Activated T-cell treated with anti-CD3 and anti-CD28 coated beads, Interleukin-2, amount 50 U/mL, for 4 hours (primary cell): ENCODE results near the gene INCA1. TPM values are rescaled to one million over a fixed set of nuclear protein-coding genes. Genes with fewer than 3 reads are reported as not detected.

Source experiments
- ATAC-seq, 2 donors: fragments of 200-7000 bp; cut with Tn5 transposase; one replicate each; pipeline ENCODE4 v1.10.0; 2021
- DNase-seq: peaks from one replicate; pipeline ENCODE4 v3.0.0-alpha.2; 2020
- H3K27me3 Mint-ChIP-seq: one replicate; pipeline ENCODE4 v1.8.0; 2021; ENCODE audit warnings: low read depth, mixed read lengths
- H3K36me3 Mint-ChIP-seq: one replicate; pipeline ENCODE4 v1.8.0; 2022; ENCODE audit warnings: mixed read lengths; ENCODE audit not compliant: insufficient read depth
- H3K4me1 Mint-ChIP-seq: one replicate; pipeline ENCODE4 v1.8.0; 2021; ENCODE audit warnings: low read depth, mixed read lengths
- H3K4me3 Mint-ChIP-seq: one replicate; pipeline ENCODE4 v1.8.0; 2021; ENCODE audit warnings: mild to moderate bottlenecking, moderate library complexity, mixed read lengths
- H3K9me3 Mint-ChIP-seq: one replicate; pipeline ENCODE4 v1.8.0; 2021; ENCODE audit warnings: mixed read lengths
- total RNA-seq, 3 donors: library from RNA; stranded (reverse); gene quantifications; one replicate each; pipeline ENCODE4 v1.2.1, GENCODE V29; 2021

Gene INCA1
- total RNA-seq, 3 donors from 2014 or later: 0.16 to 0.30 TPM; not detected in 1

- Mint-ChIP-seq H3K27me3 (no peaks in the 10 kb centered on the region), H3K4me1 (no peaks in the 10 kb centered on the region)
These were observed 27.3 kb upstream of the INCA1 start for GRCh38 chr17:5024604-5025003.

DNA sequence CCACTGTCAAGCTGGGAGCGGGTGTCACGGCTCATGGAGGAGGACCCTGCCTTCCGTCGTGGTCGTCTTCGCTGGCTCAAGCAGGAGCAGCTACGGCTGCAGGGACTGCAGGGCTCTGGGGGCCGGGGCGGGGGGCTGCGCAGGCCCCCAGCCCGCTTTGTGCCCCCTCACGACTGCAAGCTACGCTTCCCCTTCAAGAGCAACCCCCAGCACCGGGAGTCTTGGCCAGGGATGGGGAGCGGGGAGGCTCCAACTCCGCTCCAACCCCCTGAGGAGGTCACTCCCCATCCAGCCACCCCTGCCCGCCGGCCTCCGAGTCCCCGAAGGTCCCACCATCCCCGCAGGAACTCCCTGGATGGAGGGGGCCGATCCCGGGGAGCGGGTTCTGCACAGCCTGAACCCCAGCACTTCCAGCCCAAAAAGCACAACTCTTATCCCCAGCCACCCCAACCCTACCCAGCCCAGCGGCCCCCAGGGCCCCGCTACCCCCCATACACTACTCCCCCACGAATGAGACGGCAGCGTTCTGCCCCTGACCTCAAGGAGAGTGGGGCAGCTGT, 26.3 kb upstream of the INCA1 start:
- no peak for ATAC-seq
- Mint-ChIP-seq H3K27me3 (no peaks in the 10 kb centered on the region), H3K36me3 (peaks cover 10% of the 10 kb centered on the region), H3K4me3 (no peak overlapping the region), H3K4me1 (peaks cover 4% of the 10 kb centered on the region), H3K9me3 (no peaks in the 10 kb centered on the region)
- DNase-seq: no peak

More at GRCh38 chr17:5024604-5025003, 27.3 kb upstream of the INCA1 start:
- Mint-ChIP-seq H3K36me3 (peaks cover 10% of the 10 kb centered on the region), H3K9me3 (no peaks in the 10 kb centered on the region), H3K4me3 (no peak overlapping the region)
- DNase-seq (no peak), ATAC-seq (no peak)

DNA sequence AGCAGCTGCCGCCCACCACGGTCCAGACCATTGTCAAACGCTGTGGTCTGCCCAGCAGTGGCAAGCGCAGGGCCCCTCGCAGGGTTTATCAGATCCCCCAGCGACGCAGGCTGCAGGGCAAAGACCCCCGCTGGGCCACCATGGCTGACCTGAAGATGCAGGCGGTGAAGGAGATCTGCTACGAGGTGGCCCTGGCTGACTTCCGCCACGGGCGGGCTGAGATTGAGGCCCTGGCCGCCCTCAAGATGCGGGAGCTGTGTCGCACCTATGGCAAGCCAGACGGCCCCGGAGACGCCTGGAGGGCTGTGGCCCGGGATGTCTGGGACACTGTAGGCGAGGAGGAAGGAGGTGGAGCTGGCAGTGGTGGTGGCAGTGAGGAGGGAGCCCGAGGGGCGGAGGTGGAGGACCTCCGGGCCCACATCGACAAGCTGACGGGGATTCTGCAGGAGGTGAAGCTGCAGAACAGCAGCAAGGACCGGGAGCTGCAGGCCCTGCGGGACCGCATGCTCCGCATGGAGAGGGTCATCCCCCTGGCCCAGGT, 24.9 kb upstream of the INCA1 start:
- peaks cover 4% of the 10 kb centered on the region for H3K4me1 Mint-ChIP-seq

DNA sequence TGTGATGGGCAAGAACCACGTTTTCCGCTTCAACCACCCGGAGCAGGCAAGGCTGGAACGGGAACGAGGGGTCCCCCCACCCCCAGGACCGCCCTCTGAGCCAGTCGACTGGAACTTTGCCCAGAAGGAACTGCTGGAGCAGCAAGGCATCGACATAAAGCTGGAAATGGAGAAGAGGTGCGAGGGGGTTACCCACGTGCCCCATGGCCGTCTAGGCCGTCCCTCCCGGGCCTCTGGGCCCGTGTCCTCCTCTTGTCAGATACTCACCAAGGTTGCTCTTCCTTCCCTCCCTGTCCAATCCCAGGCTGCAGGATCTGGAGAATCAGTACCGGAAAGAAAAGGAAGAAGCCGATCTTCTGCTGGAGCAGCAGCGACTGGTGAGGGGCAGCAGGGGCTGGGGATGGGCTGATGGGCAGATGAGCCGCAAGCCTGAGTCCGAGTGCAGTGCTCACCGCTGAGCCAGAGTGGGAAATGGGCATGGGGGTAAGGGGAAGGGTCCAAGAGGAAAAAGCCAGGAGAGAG, 23.2 kb upstream of the INCA1 start:
- Mint-ChIP-seq H3K36me3 (peaks cover 10% of the 10 kb centered on the region), H3K9me3 (no peaks in the 10 kb centered on the region), H3K27me3 (no peaks in the 10 kb centered on the region), H3K4me3 (no peak overlapping the region), H3K4me1 (peaks cover 6% of the 10 kb centered on the region)
- ATAC-seq (no peak), DNase-seq (no peak)

More for the DNA sequence above, 24.9 kb upstream of the INCA1 start:
- H3K36me3 Mint-ChIP-seq: peaks cover 10% of the 10 kb centered on the region
- DNase-seq (no peak), ATAC-seq (no peak)
- no peaks in the 10 kb centered on the region for H3K9me3 Mint-ChIP-seq
- no peak overlapping the region for H3K4me3 Mint-ChIP-seq
- H3K27me3 Mint-ChIP-seq: no peaks in the 10 kb centered on the region

GRCh38 chr17:5019475-5019956, 22.2 kb upstream of the INCA1 start:
- H3K36me3 Mint-ChIP-seq: peaks cover 10% of the 10 kb centered on the region
- ATAC-seq (peak; percentile 94 to 96), DNase-seq (peak; percentile 32)
- H3K4me1 Mint-ChIP-seq: peaks cover 6% of the 10 kb centered on the region
- H3K9me3 Mint-ChIP-seq: no peaks in the 10 kb centered on the region
- no peak overlapping the region for H3K4me3 Mint-ChIP-seq
- H3K27me3 Mint-ChIP-seq: no peaks in the 10 kb centered on the region

DNA sequence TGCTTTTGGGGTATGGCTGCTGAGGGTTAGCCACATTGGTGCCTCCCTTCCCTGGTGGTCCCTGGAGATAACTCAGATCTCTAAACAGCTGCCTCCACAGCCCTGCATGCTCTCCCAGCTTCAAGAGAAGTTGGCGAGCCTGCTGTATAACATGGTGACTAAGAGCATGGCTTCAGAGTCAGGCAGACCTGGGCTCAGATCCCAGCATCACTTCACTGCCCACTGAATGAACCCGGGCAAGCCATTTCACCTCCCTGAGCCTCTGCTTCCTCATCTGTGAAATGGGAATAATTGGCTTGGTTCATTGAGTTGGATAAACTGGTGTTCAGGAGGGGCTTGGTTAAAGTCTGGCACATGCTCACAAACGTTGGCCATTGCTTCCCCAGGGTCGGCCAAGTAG, 17.0 kb upstream of the INCA1 start:
- H3K4me1 Mint-ChIP-seq: peaks cover 9% of the 10 kb centered on the region
- peaks cover 10% of the 10 kb centered on the region for H3K36me3 Mint-ChIP-seq
- ATAC-seq (no peak), DNase-seq (no peak)
- H3K27me3 Mint-ChIP-seq: no peaks in the 10 kb centered on the region
- H3K9me3 Mint-ChIP-seq: no peaks in the 10 kb centered on the region
- no peak overlapping the region for H3K4me3 Mint-ChIP-seq

- no peak for DNase-seq
- peaks cover 29% of the 10 kb centered on the region for H3K36me3 Mint-ChIP-seq
- ATAC-seq: peak in 1 of 2 donors; percentile 67
- peak overlapping the region; percentile 26 for H3K4me3 Mint-ChIP-seq
- no peaks in the 10 kb centered on the region for H3K27me3 Mint-ChIP-seq
- peaks cover 5% of the 10 kb centered on the region for H3K4me1 Mint-ChIP-seq
- no peaks in the 10 kb centered on the region for H3K9me3 Mint-ChIP-seq
These were observed 14.6 kb upstream of the INCA1 start for GRCh38 chr17:5011928-5012327.

GRCh38 chr17:5003214-5003867, 6.0 kb upstream of the INCA1 start:
- DNase-seq (no peak), ATAC-seq (no peak)
- no peaks in the 10 kb centered on the region for H3K9me3 Mint-ChIP-seq
- H3K36me3 Mint-ChIP-seq: peaks cover 47% of the 10 kb centered on the region
- H3K27me3 Mint-ChIP-seq: no peaks in the 10 kb centered on the region
- no peak overlapping the region for H3K4me3 Mint-ChIP-seq
- H3K4me1 Mint-ChIP-seq: peaks cover 16% of the 10 kb centered on the region

DNA sequence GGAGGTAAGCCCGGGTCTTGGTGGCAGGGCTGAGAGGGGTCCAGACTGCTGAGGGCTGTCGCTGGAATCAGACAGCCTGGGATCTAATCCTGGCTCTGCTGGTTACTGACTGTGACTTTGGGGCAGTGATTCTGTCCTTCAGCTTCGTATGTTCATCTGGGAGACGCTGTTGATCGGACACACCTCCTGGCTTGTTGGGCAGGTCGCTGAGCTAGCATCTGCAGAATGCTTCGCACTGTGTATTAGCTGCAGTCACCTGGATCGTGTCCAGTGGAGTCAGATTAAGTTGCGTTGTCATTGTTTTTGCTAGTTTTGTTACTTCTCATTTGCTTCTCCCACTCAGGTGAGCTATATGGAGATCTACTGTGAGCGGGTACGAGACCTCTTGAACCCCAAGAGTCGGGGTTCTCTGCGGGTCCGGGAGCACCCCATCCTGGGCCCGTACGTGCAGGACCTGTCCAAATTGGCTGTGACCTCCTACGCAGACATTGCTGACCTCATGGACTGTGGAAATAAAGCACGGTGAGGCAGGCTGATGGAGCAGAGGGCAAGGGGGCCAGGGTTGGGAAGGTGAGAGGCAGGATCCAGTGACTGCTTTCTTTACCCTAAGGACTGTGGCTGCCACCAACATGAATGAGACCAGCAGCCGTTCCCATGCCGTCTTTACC, 4.9 kb upstream of the INCA1 start:
- DNase-seq: no peak
- H3K9me3 Mint-ChIP-seq: no peaks in the 10 kb centered on the region
- H3K27me3 Mint-ChIP-seq: no peaks in the 10 kb centered on the region
- H3K36me3 Mint-ChIP-seq: peaks cover 36% of the 10 kb centered on the region
- H3K4me1 Mint-ChIP-seq: peaks cover 16% of the 10 kb centered on the region
- H3K4me3 Mint-ChIP-seq: no peak overlapping the region
- no peak for ATAC-seq

DNA sequence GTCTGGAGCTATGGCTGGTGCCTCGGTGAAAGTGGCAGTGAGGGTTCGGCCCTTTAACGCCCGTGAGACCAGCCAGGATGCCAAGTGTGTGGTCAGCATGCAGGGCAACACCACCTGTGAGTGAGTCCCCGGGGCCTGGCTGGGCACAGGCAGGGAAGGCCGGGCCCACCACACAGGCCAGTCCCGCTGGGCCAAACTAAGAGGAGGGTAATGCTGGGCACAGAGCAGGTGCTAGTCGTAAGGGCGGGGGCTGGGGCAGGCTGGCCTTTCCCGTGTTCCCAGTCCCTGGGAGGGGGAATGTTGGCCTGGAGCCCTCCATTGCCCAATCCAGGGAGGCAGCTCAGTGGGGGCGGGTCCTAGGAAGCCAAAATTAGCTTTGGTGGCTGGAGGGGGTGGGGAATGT, 2.9 kb upstream of the INCA1 start:
- no peaks in the 10 kb centered on the region for H3K9me3 Mint-ChIP-seq

DNA sequence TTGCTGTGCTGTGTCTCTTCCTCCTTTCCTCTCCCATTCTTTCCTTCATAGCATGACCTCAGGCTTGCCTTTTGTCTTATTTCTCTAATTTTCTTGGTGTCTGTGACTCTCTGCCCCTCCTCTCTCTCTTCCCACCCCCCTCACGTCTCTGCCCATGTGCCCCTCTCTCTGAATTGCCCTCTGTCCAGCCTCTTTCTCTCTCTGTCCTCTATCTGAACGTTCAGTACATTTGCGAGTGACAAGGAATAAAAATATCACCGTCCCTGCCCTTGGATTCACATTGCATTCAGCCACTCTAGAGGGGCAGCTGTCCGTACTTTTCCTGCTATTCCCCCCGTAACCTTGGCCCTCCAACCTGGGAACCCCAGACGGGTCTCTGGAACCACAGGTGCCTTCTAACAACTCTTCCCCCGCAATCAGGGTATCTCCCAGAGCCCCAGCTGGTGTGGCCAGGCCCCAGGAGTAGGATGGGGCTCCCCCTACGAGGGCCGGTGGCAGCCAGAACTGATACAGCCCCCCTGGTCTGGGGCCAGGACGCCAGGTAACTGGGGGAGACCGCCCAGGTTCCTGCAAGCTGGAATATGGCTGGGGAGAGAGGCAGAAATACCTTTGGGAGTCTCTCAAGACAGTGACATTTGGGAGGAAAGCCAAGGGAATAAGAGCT, 2.2 kb upstream of the INCA1 start:
- H3K36me3 Mint-ChIP-seq: peaks cover 18% of the 10 kb centered on the region
- peaks cover 25% of the 10 kb centered on the region for H3K4me1 Mint-ChIP-seq
- H3K9me3 Mint-ChIP-seq: no peaks in the 10 kb centered on the region
- peak overlapping the region; percentile 84 for H3K4me3 Mint-ChIP-seq
- H3K27me3 Mint-ChIP-seq: no peaks in the 10 kb centered on the region
- ATAC-seq (no peak), DNase-seq (no peak)

More for the DNA sequence above, 2.9 kb upstream of the INCA1 start:
- Mint-ChIP-seq H3K4me3 (no peak overlapping the region), H3K27me3 (no peaks in the 10 kb centered on the region), H3K36me3 (peaks cover 25% of the 10 kb centered on the region), H3K4me1 (peaks cover 22% of the 10 kb centered on the region)
- DNase-seq (no peak), ATAC-seq (no peak)

DNA sequence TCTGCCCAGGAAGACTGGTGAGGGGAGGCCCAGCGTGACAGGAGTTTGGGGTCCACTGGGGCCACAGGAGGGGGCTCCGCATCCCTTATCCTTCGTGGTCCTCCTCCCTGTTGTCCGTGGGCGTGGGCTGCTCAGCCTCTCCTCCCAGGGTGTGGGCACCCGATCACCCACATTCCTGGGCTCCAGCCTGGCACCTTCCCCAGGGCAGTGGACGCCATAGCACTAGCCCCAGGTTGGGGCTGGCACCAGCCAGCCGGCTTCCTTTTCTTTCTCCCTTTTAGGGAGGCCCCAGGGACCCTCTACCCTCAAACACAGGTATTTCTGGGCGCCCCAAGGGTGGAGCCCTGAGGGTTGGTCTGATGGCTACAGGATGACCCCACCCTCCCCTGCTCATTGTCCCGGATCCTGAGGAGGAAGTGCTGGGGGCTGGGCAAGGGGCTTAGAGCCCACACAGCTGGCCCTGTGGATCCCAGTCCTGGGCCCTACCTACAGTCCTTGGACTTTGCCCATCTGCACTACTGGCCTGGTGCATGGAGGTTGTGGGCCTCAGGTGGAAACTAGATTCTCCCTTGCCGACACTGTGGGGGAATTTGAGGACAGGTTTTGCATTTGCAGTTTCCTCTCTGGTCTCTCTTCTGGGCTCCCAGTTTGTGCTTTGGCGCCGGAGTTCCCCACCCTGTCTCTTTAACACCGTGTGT, 1.6 kb upstream of the INCA1 start:
- Mint-ChIP-seq H3K9me3 (no peaks in the 10 kb centered on the region), H3K4me3 (peak overlapping the region; percentile 84), H3K4me1 (peaks cover 25% of the 10 kb centered on the region), H3K27me3 (no peaks in the 10 kb centered on the region), H3K36me3 (peaks cover 13% of the 10 kb centered on the region)
- DNase-seq (no peak), ATAC-seq (no peak)

DNA sequence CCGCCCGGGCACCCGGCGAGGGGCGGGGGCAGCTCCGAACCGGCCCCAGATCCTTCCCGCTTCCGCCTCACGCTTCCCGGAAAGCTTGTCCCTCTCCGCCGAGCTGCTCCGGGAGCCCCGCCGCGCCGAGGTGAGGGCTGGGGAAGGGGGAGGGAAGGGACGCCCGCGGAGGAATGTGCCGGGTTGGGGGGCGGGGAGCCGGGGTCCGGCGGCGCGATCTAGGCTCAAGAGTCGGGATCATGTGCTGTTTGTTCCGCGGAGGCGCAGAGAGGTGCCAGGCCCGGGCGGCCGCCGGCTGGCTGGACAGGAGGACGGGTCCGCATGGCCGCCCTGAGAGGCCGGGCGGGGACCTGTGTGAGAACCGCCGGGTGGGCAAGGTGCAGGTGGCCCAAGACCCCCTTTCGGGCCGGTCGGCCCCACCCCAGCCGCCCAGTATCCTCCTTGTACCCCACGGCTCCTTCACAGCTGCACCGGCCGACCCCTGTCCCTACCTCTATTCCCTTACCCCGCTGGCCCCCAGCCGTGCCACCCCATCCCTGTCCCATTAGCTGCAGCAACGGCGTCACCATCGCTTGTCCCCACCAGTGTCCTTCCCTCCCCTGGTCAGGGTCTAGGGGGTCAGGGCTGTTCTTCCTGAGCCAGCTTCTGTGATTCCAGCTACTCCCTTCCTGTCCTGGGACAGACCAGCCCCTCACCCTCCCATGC, 857 bp upstream of the INCA1 start:
- peak overlapping the region; percentile 84 for H3K4me3 Mint-ChIP-seq
- no peak for DNase-seq
- peaks cover 10% of the 10 kb centered on the region for H3K36me3 Mint-ChIP-seq
- ATAC-seq: peak in 1 of 2 donors; percentile 31
- H3K4me1 Mint-ChIP-seq: peaks cover 25% of the 10 kb centered on the region
- no peaks in the 10 kb centered on the region for H3K27me3 Mint-ChIP-seq
- no peaks in the 10 kb centered on the region for H3K9me3 Mint-ChIP-seq
